Cortex of kidney (tissue), 1 donor: Measurements from ENCODE around the gene LRCH3.
"Not testable (repeated sequence)": the region's sequence is repeated elsewhere in the genome, so short reads cannot be mapped to it uniquely, and the experiment has no call there.

Source experiments
- DNase-seq: peaks from one replicate; lab custom pipeline; 2025; lab: John Stamatoyannopoulos, UW

LRCH3 gene

GRCh38 chr3:197886052-197886451 lies 95.0 kb downstream of the LRCH3 start:
- not testable (repeated sequence) for DNase-seq

- not testable (repeated sequence) for DNase-seq
Measured at GRCh38 chr3:197887430-197888053, 96.5 kb downstream of the LRCH3 start.

GRCh38 chr3:197888511-197888910 lies 97.5 kb downstream of the LRCH3 start:
- no peak for DNase-seq

- DNase-seq: no peak
Measured at GRCh38 chr3:197889204-197889930, 98.3 kb downstream of the LRCH3 start.

- no peak for DNase-seq
Measured at GRCh38 chr3:197890693-197891092, 99.6 kb downstream of the LRCH3 start.

GRCh38 chr3:197892162-197892561 lies 101.1 kb downstream of the LRCH3 start:
- DNase-seq: no peak

- no peak for DNase-seq
Measured at GRCh38 chr3:197896421-197896820, 105.4 kb downstream of the LRCH3 start.

- DNase-seq: no peak
Measured at GRCh38 chr3:197899833-197900478, 108.9 kb downstream of the LRCH3 start.

- DNase-seq: no peak
Measured at GRCh38 chr3:197901626-197902025, 110.6 kb downstream of the LRCH3 start.

GRCh38 chr3:197906023-197906849 lies 115.2 kb downstream of the LRCH3 start:
- no peak for DNase-seq

- DNase-seq: no peak
Measured at GRCh38 chr3:197906850-197907187, 115.8 kb downstream of the LRCH3 start.

- no peak for DNase-seq
Measured at GRCh38 chr3:197907196-197907595, 116.1 kb downstream of the LRCH3 start.

- not testable (repeated sequence) for DNase-seq
Measured at GRCh38 chr3:197908550-197908949, 117.5 kb downstream of the LRCH3 start.

- DNase-seq: no peak
Measured at GRCh38 chr3:197908957-197909701, 118.1 kb downstream of the LRCH3 start.

- DNase-seq: no peak
Measured at GRCh38 chr3:197912741-197913476, 121.9 kb downstream of the LRCH3 start.

- DNase-seq: no peak
Measured at GRCh38 chr3:197913641-197914380, 122.8 kb downstream of the LRCH3 start.

GRCh38 chr3:197921429-197922275 lies 130.6 kb downstream of the LRCH3 start:
- DNase-seq: not testable (repeated sequence)

GRCh38 chr3:197926418-197926817 lies 135.4 kb downstream of the LRCH3 start:
- DNase-seq: no peak

- DNase-seq: not testable (repeated sequence)
Measured at GRCh38 chr3:197927578-197927977, 136.5 kb downstream of the LRCH3 start.
